OCI-LY7 (cell line): Measurements from ENCODE around the gene KLF13. TPM values are rescaled to one million over a fixed set of nuclear protein-coding genes. Genes with fewer than 3 reads are reported as not detected.
A peak's percentile ranks its signal among the peaks of the same experiment; 100 is the strongest.

Experiments used
- BruUV-seq: library from RNA; stranded (reverse); fragments of 400-500 nt; replicated peaks from 2 replicates; lab custom pipeline; 2021; lab: Mats Ljungman, UMichigan
- CTCF ChIA-PET: fragments of 300-600 bp; sonication (Branson Sonifier 250); formaldehyde crosslinking; loops from one replicate; lab custom pipeline; 2022; ENCODE audit warnings: antibody characterized with exemption; ENCODE audit not compliant: unreplicated experiment; lab: Charles Lee
- POLR2A ChIA-PET: fragments of 300-600 bp; sonication (Branson Sonifier 250); formaldehyde crosslinking; loops from one replicate; lab custom pipeline; 2022; ENCODE audit warnings: antibody characterized with exemption; lab: Charles Lee
- DNase-seq: peaks from one replicate; pipeline ENCODE4 v3.0.0-alpha.2; 2015; ENCODE audit warnings: low spot score
- H2AFZ ChIP-seq: fragments of 200-600 bp; sonication (generic), shearing (Covaris generic); 2 replicates; pipeline ENCODE4 v1.6.1; 2014; ENCODE audit warnings: mild to moderate bottlenecking, antibody characterized with exemption, low read length, moderate library complexity
- H3K27ac ChIP-seq: fragments of 200-600 bp; sonication (generic); 2 replicates; pipeline ENCODE4 v1.5.1; 2014; ENCODE audit warnings: mixed run types, low read depth, mild to moderate bottlenecking, moderate library complexity, low read length, inconsistent platforms; ENCODE audit not compliant: poor library complexity, severe bottlenecking
- H3K36me3 ChIP-seq: fragments of 200-600 bp; sonication (generic); 2 replicates; pipeline ENCODE4 v1.6.1; 2014; ENCODE audit warnings: mild to moderate bottlenecking, antibody characterized with exemption, low read length, moderate library complexity, mixed read lengths; ENCODE audit not compliant: insufficient read depth
- H3K4me1 ChIP-seq: fragments of 200-600 bp; sonication (generic); 2 replicates; pipeline ENCODE4 v1.5.1; 2014; ENCODE audit warnings: mild to moderate bottlenecking, low read length; ENCODE audit not compliant: insufficient read depth, poor library complexity, severe bottlenecking
- H3K4me2 ChIP-seq: fragments of 200-600 bp; sonication (generic); 2 replicates; pipeline ENCODE4 v1.6.1; 2014; ENCODE audit warnings: mild to moderate bottlenecking, low read length
- H3K4me3 ChIP-seq: fragments of 200-600 bp; sonication (generic); 2 replicates; pipeline ENCODE4 v1.5.1; 2014; ENCODE audit warnings: mild to moderate bottlenecking, low read depth, low read length; ENCODE audit not compliant: poor library complexity, severe bottlenecking
- H3K79me2 ChIP-seq: fragments of 200-600 bp; sonication (generic); 2 replicates; pipeline ENCODE4 v1.6.1; 2016; ENCODE audit warnings: low read depth, mild to moderate bottlenecking, low read length, moderate library complexity, mixed read lengths; ENCODE audit not compliant: insufficient read depth
- H3K9me2 ChIP-seq: fragments of 200-600 bp; sonication (generic); 2 replicates; pipeline ENCODE4 v1.6.1; 2016; ENCODE audit warnings: mild to moderate bottlenecking, low read length, mixed read lengths; ENCODE audit not compliant: insufficient read depth
- H3K9me3 ChIP-seq: fragments of 200-600 bp; sonication (generic); 2 replicates; pipeline ENCODE4 v1.6.1; 2014; ENCODE audit warnings: mild to moderate bottlenecking, mixed run types, low read length, mixed read lengths
- H4K20me1 ChIP-seq: fragments of 200-600 bp; sonication (generic); 2 replicates; pipeline ENCODE4 v1.6.1; 2014; ENCODE audit warnings: mild to moderate bottlenecking, antibody characterized with exemption, low read length, moderate library complexity, mixed read lengths; ENCODE audit not compliant: insufficient read depth
- EZH2phosphoT487 ChIP-seq: fragments of 200-600 bp; sonication (generic); IDR thresholded peaks from 2 replicates; pipeline ENCODE4 v1.6.1; 2018; ENCODE audit warnings: low read depth, borderline replicate concordance, mild to moderate bottlenecking, mixed run types, antibody characterized with exemption, low read length, moderate library complexity, mixed read lengths
- intact Hi-C: fragments of 100-400 bp; cut with micrococcal nuclease; formaldehyde crosslinking; loops from one replicate; pipeline ENCODE4 v1.10.0; 2022; ENCODE audit not compliant: unreplicated experiment
- total RNA-seq, 2 experiments: library from RNA; depleted of rRNA in 1 of 2; stranded (reverse); fragments of >200 nt in 1 of 2; shearing (Covaris generic) in 1 of 2; gene quantifications; 2 replicates each; pipeline ENCODE4 v1.2.3, GENCODE V29; 2014 to 2022
- TF ChIP-seq, protein P1 (sequence below): fragments of 200-600 bp; sonication (generic); conservative IDR thresholded peaks from 2 replicates; pipeline ENCODE4 v1.5.1; 2014; ENCODE audit warnings: mild to moderate bottlenecking, antibody characterized with exemption, low read length, moderate library complexity, mixed read lengths

KLF13 gene
- total RNA-seq, 2 experiments from 2014 or later: 63.2 to 64.6 TPM

DNA sequence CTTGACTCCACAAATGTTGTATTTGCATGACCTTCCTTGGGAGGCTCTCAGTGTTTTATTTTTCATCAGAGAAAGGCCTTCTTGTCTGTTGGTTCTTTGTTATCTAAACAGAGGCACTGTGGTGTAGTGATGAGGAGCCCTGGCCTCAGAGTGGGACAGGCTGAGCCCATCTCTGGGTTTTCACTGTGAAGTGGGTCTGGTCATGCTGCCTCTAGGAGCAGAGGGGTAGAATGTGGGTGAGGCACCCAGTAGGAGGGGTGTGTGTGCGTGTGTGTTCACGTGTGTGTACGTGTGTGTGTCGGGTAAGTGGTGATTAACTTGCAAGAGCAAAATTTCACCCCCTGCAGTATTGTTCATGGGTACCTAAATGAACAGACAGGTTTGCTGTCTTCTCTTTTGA lies 14.4 kb downstream of the KLF13 start:
- peaks cover 44% of the 10 kb centered on the region; the same call in 1 of the 2 replicates for H4K20me1 ChIP-seq
- peaks cover 34% of the 10 kb centered on the region; the same call in 1 of the 2 replicates for H3K36me3 ChIP-seq
- H3K79me2 ChIP-seq: peaks cover 100% of the 10 kb centered on the region
- TF ChIP-seq, protein P1, sequence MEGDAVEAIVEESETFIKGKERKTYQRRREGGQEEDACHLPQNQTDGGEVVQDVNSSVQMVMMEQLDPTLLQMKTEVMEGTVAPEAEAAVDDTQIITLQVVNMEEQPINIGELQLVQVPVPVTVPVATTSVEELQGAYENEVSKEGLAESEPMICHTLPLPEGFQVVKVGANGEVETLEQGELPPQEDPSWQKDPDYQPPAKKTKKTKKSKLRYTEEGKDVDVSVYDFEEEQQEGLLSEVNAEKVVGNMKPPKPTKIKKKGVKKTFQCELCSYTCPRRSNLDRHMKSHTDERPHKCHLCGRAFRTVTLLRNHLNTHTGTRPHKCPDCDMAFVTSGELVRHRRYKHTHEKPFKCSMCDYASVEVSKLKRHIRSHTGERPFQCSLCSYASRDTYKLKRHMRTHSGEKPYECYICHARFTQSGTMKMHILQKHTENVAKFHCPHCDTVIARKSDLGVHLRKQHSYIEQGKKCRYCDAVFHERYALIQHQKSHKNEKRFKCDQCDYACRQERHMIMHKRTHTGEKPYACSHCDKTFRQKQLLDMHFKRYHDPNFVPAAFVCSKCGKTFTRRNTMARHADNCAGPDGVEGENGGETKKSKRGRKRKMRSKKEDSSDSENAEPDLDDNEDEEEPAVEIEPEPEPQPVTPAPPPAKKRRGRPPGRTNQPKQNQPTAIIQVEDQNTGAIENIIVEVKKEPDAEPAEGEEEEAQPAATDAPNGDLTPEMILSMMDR: no peak
- no peak for TF ChIP-seq EZH2phosphoT487
- peak overlapping the region; percentile 30 for H3K27ac ChIP-seq
- ChIA-PET CTCF (interaction anchor here (1.3 kb wide), 1 partner anchor 32 kb away, joined by 3 read pairs; no protein-coding TSS in a partner anchor), POLR2A (interaction anchor here (0.6 to 1.3 kb wide), 5 partner anchors 11 to 49 kb away, joined by 3 to 5 read pairs (median 3); no protein-coding TSS in a partner anchor)
- DNase-seq: no peak
- no peak overlapping the region for H2AFZ ChIP-seq
- peak overlapping the region; percentile 86 for H3K4me2 ChIP-seq
- intact Hi-C loops: no loop called here
- peaks cover 100% of the 10 kb centered on the region for H3K4me1 ChIP-seq
- BruUV-seq: no TSS peak
- H3K4me3 ChIP-seq: no peak overlapping the region
- no peaks in the 10 kb centered on the region for H3K9me3 ChIP-seq
- no peaks in the 10 kb centered on the region for H3K9me2 ChIP-seq

DNA sequence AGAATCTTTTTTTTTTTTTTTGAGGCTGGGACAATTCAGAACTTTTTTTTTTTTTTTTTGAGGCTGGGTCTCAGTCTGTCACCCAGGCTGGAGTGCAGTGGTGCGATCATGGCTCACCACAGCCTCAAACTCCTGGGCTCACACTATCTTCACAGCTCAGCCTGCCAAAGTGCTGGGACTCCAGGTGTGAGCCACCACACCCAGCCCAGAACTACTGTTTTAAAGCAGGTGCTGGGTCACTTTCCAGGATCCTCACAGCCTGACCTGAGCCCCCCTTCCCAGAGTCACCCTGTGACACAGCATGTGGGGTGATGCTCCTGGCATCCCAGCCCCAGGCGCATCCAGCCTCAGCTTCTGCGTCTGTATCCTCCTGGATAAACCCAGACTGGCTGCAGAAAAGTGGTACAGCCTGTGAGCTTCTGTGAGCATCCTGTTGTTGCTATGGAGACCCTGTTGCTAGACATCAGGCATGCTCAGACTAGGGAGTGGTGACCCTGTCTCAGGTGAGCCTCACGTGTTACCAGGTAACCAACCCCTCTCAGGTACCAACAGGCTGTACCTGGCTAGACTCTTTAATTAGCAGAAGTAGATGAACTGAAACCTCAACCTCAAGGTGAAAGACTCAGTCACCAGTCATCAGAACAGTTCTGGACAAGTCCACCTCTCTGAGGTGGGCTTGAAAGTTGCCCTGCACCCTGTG lies 15.0 kb downstream of the KLF13 start:
- DNase-seq: peak; percentile 46
- BruUV-seq: no TSS peak
- intact Hi-C loops: no loop called here
- Histone ChIP-seq H3K9me3 (no peaks in the 10 kb centered on the region), H3K4me2 (peak overlapping the region; percentile 86), H3K79me2 (peaks cover 100% of the 10 kb centered on the region), H3K4me1 (peaks cover 100% of the 10 kb centered on the region), H4K20me1 (peaks cover 44% of the 10 kb centered on the region; the same call in 1 of the 2 replicates), H2AFZ (no peak overlapping the region), H3K27ac (peak overlapping the region; percentile 84), H3K4me3 (no peak overlapping the region), H3K9me2 (no peaks in the 10 kb centered on the region), H3K36me3 (peaks cover 33% of the 10 kb centered on the region; the same call in 1 of the 2 replicates)
- ChIA-PET POLR2A (interaction anchor here (1.2 to 1.5 kb wide), 3 partner anchors 12 to 18 kb away, joined by 3 to 6 read pairs (median 5); no protein-coding TSS in a partner anchor), CTCF (interaction anchor here (1.0 kb wide), 1 partner anchor 78 kb away, joined by 5 read pairs; no protein-coding TSS in a partner anchor)
- TF ChIP-seq, protein P1: no peak
- no peak for TF ChIP-seq EZH2phosphoT487
